Right renal pelvis (tissue), 4 donors: ENCODE data around the gene PRKG1. TPM values are rescaled to one million over a fixed set of nuclear protein-coding genes. Genes with fewer than 3 reads are reported as not detected.

ENCODE experiments used
- DNase-seq, 4 donors: peaks; one replicate each; pipeline ENCODE4 v3.0.0-alpha.2; 2013; ENCODE audit warnings: low read depth in 4 of 4, low spot score in 3 of 4, missing footprints in 1 of 4
- polyA plus RNA-seq, 4 donors: library from polyadenylated mRNA; unstranded; fragments of 120-200 nt; gene quantifications; one replicate each; pipeline ENCODE4 v1.2.1, GENCODE V29; 2013; ENCODE audit not compliant: insufficient read length in 4 of 4

The PRKG1 gene
- polyA plus RNA-seq, 4 donors: 13.3 to 16.0 (median 14.3) TPM

DNA sequence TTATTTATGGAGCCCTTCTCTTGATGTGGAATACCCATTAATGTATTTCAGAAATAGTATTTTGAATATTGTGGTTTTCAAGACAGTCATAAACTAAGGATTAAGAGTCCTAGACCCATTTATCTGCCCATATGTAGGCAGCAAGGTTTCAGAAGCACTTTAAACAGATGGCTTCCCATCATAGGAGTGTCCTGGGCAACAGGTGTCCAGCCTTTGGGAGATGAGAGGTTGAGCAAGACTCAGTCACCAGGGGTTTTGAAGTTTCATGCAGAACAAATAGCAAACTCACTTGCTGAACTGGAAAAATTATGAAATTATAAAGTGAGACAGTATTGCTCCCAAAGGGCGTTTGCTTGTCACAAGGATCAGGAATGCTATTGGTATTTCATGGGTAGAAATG is 818.0 kb downstream of the PRKG1 start:
- no peak for DNase-seq

GRCh38 chr10:51892965-51893658 is 818.8 kb downstream of the PRKG1 start:
- no peak for DNase-seq

- no peak for DNase-seq
These were observed 820.7 kb downstream of the PRKG1 start for GRCh38 chr10:51894771-51895578.

GRCh38 chr10:51896849-51897248 is 822.6 kb downstream of the PRKG1 start:
- DNase-seq: no peak

DNA sequence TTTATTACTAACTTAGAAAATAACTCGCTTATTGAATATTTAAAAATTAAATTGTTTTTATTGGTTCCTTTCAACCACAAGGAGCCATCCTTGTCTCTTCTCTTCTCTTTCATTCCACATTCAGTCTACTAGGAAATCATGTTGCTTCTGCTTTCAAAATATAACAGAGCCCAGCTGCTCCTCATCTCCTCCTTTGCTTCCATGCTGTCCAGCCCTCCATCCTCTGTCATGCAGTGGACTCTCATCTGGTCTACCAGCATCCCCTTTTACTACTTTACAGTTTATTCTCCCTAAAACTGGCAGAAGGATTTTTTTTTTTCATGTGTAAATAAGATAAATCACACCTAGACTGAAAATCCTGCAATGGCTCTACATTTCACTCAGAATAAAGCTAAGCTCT is 823.3 kb downstream of the PRKG1 start:
- no peak for DNase-seq

- DNase-seq: no peak
These were observed 825.9 kb downstream of the PRKG1 start for GRCh38 chr10:51900180-51900579.

GRCh38 chr10:51903675-51904074 is 829.4 kb downstream of the PRKG1 start:
- no peak for DNase-seq

- DNase-seq: no peak
These were observed 830.7 kb downstream of the PRKG1 start for GRCh38 chr10:51905032-51905431.

GRCh38 chr10:51907361-51907760 is 833.1 kb downstream of the PRKG1 start:
- DNase-seq: no peak

- no peak for DNase-seq
These were observed 835.9 kb downstream of the PRKG1 start for GRCh38 chr10:51910189-51910588.

DNA sequence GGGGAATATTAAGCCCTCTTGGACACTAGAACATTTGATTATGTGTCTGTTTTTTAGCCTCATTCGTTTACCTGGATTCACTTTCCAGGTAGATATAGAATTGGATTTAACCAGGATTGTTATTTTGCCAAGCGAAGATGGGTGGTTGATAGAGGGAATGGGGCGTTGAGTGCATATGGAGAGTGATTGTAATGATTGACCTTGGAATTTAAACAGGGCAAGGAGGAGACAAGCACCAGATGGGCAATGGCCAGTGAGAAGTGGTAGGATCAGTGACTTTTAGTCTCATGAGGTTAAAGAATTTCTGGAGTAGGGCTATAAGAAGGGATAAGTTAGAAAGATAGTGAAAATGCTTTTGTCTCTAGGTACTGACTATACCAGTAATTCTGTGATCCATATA is 836.3 kb downstream of the PRKG1 start:
- no peak for DNase-seq

GRCh38 chr10:51911723-51912122 is 837.4 kb downstream of the PRKG1 start:
- DNase-seq: no peak

DNA sequence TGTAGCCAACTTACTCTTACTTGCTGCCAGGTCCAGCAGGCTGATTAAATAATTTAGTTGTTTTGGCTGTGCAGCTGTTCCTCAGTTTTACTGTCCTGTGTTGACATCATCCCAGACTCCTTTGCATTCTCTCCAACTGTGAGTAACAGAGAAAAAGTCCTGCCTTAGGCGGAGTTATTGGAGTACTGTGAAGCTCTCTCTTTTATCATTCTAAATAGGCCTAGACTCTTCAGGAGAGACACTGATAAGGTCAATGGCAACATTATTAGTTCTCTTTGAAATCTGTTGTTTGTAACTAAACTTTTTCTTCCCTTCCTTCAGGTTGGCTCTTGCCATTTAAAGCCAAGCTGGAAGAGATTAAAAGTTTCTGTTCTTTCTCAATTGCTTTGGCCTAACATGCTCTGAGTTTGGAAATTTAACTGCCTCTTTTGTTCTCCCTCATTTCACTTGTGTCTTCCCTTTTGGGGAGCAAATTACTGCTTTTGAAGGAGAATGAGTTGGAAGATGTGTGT is 840.8 kb downstream of the PRKG1 start:
- no peak for DNase-seq

GRCh38 chr10:51918440-51918839 is 844.2 kb downstream of the PRKG1 start:
- DNase-seq: no peak

DNA sequence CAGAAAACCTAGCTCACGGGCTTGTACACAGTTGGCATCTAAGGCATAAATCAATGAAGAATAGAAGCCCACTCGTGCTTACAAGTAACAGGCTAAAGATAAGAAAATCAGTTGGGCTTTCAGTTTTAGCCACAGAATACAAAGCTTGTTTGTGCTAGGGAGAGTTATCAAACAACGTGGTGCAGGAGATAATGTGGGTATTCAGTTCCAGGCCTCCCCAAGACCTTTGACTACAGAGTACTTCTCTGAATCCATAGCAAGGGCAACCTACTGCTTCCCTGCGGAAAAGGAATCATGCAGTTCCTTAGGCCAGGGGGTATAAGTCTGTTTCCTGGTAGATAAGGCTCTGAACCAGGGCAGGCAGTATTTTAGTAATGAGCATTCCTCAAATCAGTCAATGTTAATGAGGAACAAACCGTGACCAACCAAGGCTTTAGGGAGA is 844.6 kb downstream of the PRKG1 start:
- DNase-seq: no peak

DNA sequence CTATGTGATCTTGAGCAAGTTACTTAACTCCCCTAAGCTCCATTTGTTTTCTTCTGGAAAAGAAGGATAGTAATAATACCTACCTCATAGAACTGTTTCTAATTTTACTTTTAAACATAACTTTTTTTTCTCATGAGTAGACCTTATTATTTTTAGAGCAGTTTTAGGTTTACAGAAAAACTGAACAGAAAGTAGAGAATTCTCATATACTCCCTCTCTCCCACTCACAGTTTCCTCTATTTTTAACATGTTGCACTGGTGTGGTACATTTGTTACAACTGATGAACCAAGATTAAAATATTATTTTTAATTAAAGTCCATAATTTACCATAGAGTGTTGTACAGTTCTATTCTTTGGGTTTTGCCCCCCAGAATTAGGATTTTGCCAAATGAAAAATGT is 846.4 kb downstream of the PRKG1 start:
- DNase-seq: no peak

DNA sequence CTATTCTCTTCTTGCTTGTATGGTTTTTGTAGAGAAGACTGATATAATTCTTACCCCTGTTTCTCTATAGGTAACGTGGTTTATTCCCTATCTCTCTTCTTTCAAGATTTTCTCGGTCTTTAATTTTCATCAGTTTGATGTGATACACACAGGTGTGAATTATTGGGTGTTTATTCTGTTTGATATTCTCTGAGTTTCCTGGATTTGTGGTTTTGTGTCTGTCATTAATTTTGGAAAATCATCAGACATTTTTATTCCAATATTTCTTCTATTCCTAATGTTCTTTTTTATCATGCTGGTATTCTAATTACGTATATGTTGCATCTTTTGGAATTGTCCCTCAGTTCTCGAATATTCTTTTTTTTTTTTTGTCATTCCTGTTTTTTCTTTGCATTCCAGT is 850.1 kb downstream of the PRKG1 start:
- DNase-seq: no peak

DNA sequence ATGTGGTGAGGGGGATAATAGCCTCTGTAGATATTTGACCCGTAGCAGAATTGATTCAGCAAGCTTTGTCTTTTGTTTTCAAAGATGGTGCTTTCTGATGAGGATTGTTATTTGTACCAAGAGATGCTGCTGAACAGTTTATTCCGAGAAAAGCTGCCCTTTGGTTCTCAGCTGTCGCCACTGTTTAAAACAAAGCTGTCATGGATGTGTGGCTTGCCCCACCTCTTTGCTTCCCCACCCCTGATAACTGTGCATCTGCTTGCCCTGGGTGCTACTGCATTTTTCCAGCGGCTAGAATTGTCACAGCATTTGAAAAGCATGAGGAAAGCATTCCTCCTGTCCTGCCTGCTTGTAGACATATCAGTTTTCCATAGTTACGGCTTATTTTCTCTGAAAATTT is 852.0 kb downstream of the PRKG1 start:
- no peak for DNase-seq

GRCh38 chr10:51928162-51928561 is 853.9 kb downstream of the PRKG1 start:
- DNase-seq: no peak

- no peak for DNase-seq
These were observed 858.2 kb downstream of the PRKG1 start for GRCh38 chr10:51932530-51932929.

DNA sequence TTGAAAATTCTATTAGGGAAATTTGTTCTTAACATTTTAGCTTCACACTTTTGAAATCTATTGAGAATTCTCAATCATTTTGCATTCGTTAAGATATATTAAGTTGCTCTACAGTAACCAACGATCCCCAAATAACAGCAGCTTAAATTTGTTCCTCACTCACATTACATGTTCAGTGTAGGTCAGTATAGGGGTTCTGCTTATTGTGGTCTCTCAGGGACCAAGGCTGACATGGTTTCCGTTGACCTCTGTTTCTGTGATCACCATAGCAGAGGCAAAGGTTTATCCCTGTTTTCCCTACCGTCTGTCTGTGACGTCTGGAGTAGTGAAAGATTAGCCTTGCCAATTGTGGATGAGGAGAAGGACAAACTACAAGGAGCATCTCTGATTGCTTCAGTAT is 860.1 kb downstream of the PRKG1 start:
- no peak for DNase-seq

DNA sequence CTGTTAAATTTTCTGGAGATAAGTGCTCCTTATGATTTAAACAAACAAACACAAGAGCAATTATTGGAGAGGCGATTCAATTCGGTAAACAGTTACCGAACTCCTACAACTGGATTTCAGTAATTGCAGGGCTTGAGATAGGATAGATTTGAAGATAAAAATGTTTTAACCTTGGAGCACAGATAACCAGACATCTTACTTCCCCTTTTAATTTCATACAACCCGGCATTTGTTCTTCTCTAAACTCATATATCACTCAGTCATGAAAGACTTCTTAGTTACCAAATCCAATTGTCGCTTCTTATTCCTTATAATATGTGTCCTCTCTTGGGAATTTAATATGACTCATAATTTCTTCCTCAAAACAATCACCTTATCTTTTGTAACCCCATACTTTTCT is 861.1 kb downstream of the PRKG1 start:
- DNase-seq: no peak
